Adrenal gland (tissue), 5 donors: ENCODE data around the gene CD28.

Source experiments
- CTCF ChIP-seq, 6 experiments: fragments of 450-650 bp in 4 of 6; fragments of 200-600 bp in 2 of 6; sonication (generic) in 1 of 6; IDR thresholded peaks; 1 replicate in 5 of 6; 2 replicates in 1 of 6; pipeline versions ENCODE4 v1.5.1 to v1.8.0; 2016 to 2021; ENCODE audit warnings: antibody characterized with exemption in 6 of 6, mild to moderate bottlenecking in 2 of 6, moderate library complexity in 1 of 6
- POLR2A ChIP-seq, 2 donors: fragments of 450-650 bp; IDR thresholded peaks; one replicate each; pipeline ENCODE4 v1.6.1; 2017; ENCODE audit warnings: antibody characterized with exemption in 2 of 2, mild to moderate bottlenecking in 2 of 2, moderate library complexity in 1 of 2
- donor health status: DM: no; HTN: no; CAD: no.

- TF ChIP-seq CTCF (IDR thresholded peaks at IDR 0.05) (no peak), POLR2A (IDR thresholded peaks at IDR 0.05) (no peak)
Measured at GRCh38 chr2:203681978-203682377, 24.5 kb upstream of the CD28 start.
